Trophoblast cell (in vitro differentiated cells and primary cell): Measurements from ENCODE around the gene OLFML3.

Experiments
- DNase-seq, 2 donors: peaks; one replicate each; pipeline ENCODE4 v3.0.0-alpha.2; 2016
- H2AFZ ChIP-seq: 2 replicates; pipeline ENCODE4 v1.6.1; 2013; ENCODE audit warnings: low read length, moderate library complexity, mild to moderate bottlenecking; ENCODE audit not compliant: insufficient read depth, poor library complexity
- H2AK5ac ChIP-seq: 2 replicates; pipeline ENCODE4 v1.6.1; 2013; ENCODE audit warnings: mild to moderate bottlenecking, low read length
- H2BK120ac ChIP-seq: 2 replicates; pipeline ENCODE4 v1.6.1; 2013; ENCODE audit warnings: low read length, mild to moderate bottlenecking, moderate library complexity; ENCODE audit not compliant: insufficient read depth, poor library complexity
- H2BK12ac ChIP-seq: 2 replicates; pipeline ENCODE4 v1.6.1; 2013; ENCODE audit warnings: mild to moderate bottlenecking, low read length, moderate library complexity
- H2BK5ac ChIP-seq: 2 replicates; pipeline ENCODE4 v1.6.1; 2013; ENCODE audit warnings: low read length, low read depth, moderate library complexity, mild to moderate bottlenecking; ENCODE audit not compliant: poor library complexity
- H3K14ac ChIP-seq: 2 replicates; pipeline ENCODE4 v1.6.1; 2013; ENCODE audit warnings: mild to moderate bottlenecking, low read length
- H3K18ac ChIP-seq: 2 replicates; pipeline ENCODE4 v1.6.1; 2013; ENCODE audit warnings: mild to moderate bottlenecking, low read length
- H3K23ac ChIP-seq: 2 replicates; pipeline ENCODE4 v1.6.1; 2013; ENCODE audit warnings: low read length
- H3K27ac ChIP-seq: 2 replicates; pipeline ENCODE4 v1.5.1; 2013; ENCODE audit warnings: low read depth, mild to moderate bottlenecking, inconsistent platforms, low read length, moderate library complexity
- H3K27me3 ChIP-seq: 2 replicates; pipeline ENCODE4 v1.6.1; 2013; ENCODE audit warnings: inconsistent platforms, mild to moderate bottlenecking, low read length, moderate library complexity; ENCODE audit not compliant: insufficient read depth
- H3K36me3 ChIP-seq, 2 experiments: 1 replicate in 1 of 2; 2 replicates in 1 of 2; pipeline ENCODE4 v1.6.1; 2013; ENCODE audit warnings: low read length in 2 of 2, mild to moderate bottlenecking in 2 of 2, moderate library complexity in 1 of 2; ENCODE audit not compliant: insufficient read depth in 2 of 2, control insufficient read depth in 1 of 2
- H3K4ac ChIP-seq: 2 replicates; pipeline ENCODE4 v1.6.1; 2013; ENCODE audit warnings: low read depth, mild to moderate bottlenecking, low read length, moderate library complexity
- H3K4me1 ChIP-seq, 2 experiments: 1 replicate in 1 of 2; 2 replicates in 1 of 2; pipeline ENCODE4 v1.6.1; 2013; ENCODE audit warnings: low read length in 2 of 2, mild to moderate bottlenecking in 2 of 2, moderate library complexity in 1 of 2; ENCODE audit not compliant: insufficient read depth in 2 of 2, control insufficient read depth in 1 of 2
- H3K4me2 ChIP-seq: 2 replicates; pipeline ENCODE4 v1.6.1; 2013; ENCODE audit warnings: inconsistent platforms, mild to moderate bottlenecking, low read length, moderate library complexity
- H3K4me3 ChIP-seq: 2 replicates; pipeline ENCODE4 v1.5.1; 2013; ENCODE audit warnings: mild to moderate bottlenecking, low read depth, low read length, inconsistent platforms
- H3K79me1 ChIP-seq: one replicate; pipeline ENCODE4 v1.6.1; 2013; ENCODE audit warnings: low read length
- H3K79me2 ChIP-seq: 2 replicates; pipeline ENCODE4 v1.6.1; 2013; ENCODE audit warnings: low read length, mild to moderate bottlenecking; ENCODE audit not compliant: control insufficient read depth, insufficient read depth, poor library complexity
- H3K9ac ChIP-seq: 2 replicates; pipeline ENCODE4 v1.6.1; 2013; ENCODE audit warnings: mild to moderate bottlenecking, low read length
- H3K9me3 ChIP-seq: 2 replicates; pipeline ENCODE4 v1.6.1; 2013; ENCODE audit warnings: low read depth, mild to moderate bottlenecking, control low read depth, inconsistent platforms, low read length; ENCODE audit not compliant: insufficient read depth
- H4K12ac ChIP-seq: 2 replicates; pipeline ENCODE4 v1.6.1; 2013; ENCODE audit warnings: low read depth, mild to moderate bottlenecking, low read length, moderate library complexity
- H4K8ac ChIP-seq: 2 replicates; pipeline ENCODE4 v1.6.1; 2013; ENCODE audit warnings: low read depth, mild to moderate bottlenecking, low read length, moderate library complexity
- H4K91ac ChIP-seq: one replicate; pipeline ENCODE4 v1.6.1; 2013; ENCODE audit warnings: low read depth, mild to moderate bottlenecking, low read length, moderate library complexity
- WGBS: extraction: QIAGEN DNeasy Blood & Tissue Kit; methylation state at CpG from one replicate; pipeline ENCODE4 v1.1.7; 2013; ENCODE audit warnings: missing lambda C conversion rate; ENCODE audit not compliant: insufficient read length, insufficient coverage; ENCODE audit errors: extremely low coverage; 5-methylcytosine and 5-hydroxymethylcytosine counted together

The OLFML3 gene

DNA sequence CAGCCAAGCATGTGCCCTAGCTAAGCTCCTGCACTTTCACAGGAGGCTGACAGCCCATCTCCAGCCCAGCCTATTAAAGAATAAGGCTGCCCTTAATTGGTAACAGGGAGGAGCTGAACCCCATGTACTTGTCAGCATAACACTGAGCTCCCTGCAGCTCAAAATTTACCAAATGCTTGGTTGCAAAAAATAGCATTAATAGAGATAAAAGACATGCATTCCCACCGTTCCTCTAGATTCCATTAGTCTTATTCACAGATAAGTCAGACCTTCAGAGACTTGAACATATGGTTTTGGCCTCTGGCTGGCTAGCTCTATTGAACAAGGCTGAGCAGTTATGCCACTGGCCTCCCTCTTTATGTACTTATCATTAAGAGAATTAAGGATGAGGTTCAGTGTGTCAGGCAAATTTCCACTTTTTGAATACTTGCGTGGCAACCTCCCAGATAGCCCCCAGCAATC is 29.2 kb downstream of the OLFML3 start:
- Histone ChIP-seq H2AFZ (no peak overlapping the region), H3K23ac (no peak overlapping the region), H3K27me3 (no peaks in the 10 kb centered on the region), H3K4me1 (peaks cover 0 to 2% of the 10 kb centered on the region in 2 experiments), H3K27ac (no peak overlapping the region), H3K14ac (no peak overlapping the region), H3K4me3 (no peak overlapping the region), H3K4ac (no peak overlapping the region), H3K79me1 (no peaks in the 10 kb centered on the region), H3K9ac (no peak overlapping the region), H4K91ac (no peak overlapping the region), H2BK120ac (no peak overlapping the region), H3K36me3 (no peaks in the 10 kb centered on the region), H2BK12ac (no peak overlapping the region), H2BK5ac (no peak overlapping the region), H4K8ac (no peak overlapping the region), H3K4me2 (no peak overlapping the region), H2AK5ac (no peak overlapping the region), H4K12ac (no peak overlapping the region), H3K79me2 (no peaks in the 10 kb centered on the region), H3K9me3 (peaks cover 7% of the 10 kb centered on the region), H3K18ac (no peak overlapping the region)
- no CpG with 5 or more reads among the region's 2 CpGs for WGBS
- DNase-seq: peak; percentile 78 to 89

DNA sequence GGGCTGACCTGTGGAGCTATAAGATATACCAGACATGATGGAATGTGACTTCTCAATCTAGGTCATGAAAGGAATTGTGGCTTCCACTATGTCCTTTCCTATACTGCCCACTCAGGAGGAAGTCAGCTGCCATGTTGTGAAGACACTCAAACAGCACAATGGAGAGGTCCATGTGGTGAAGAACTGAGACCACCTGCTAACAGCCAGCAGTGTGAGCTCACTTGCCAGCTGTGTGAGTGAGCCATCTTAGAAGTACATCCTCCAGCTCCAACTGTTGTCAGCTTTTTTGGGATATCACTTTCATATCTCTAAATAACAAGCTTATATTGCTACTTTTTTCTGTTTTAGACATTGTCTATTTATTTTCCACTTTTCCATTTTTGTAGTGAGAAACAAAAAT is 29.7 kb downstream of the OLFML3 start:
- no peak overlapping the region for H3K9ac ChIP-seq
- H3K79me1 ChIP-seq: no peaks in the 10 kb centered on the region
- H3K4me2 ChIP-seq: no peak overlapping the region
- H3K4me3 ChIP-seq: no peak overlapping the region
- no peak overlapping the region for H3K4ac ChIP-seq
- H3K4me1 ChIP-seq: peaks cover 0 to 2% of the 10 kb centered on the region in 2 experiments
- no peak overlapping the region for H2AK5ac ChIP-seq
- H4K91ac ChIP-seq: no peak overlapping the region
- no peak overlapping the region for H3K18ac ChIP-seq
- H2AFZ ChIP-seq: no peak overlapping the region
- H3K27me3 ChIP-seq: no peaks in the 10 kb centered on the region
- peaks cover 7% of the 10 kb centered on the region for H3K9me3 ChIP-seq
- no peak overlapping the region for H3K23ac ChIP-seq
- no peak for DNase-seq
- H4K8ac ChIP-seq: no peak overlapping the region
- H2BK12ac ChIP-seq: no peak overlapping the region
- H4K12ac ChIP-seq: no peak overlapping the region
- H3K27ac ChIP-seq: no peak overlapping the region
- H3K36me3 ChIP-seq: no peaks in the 10 kb centered on the region
- no peak overlapping the region for H2BK120ac ChIP-seq
- H2BK5ac ChIP-seq: no peak overlapping the region
- H3K14ac ChIP-seq: no peak overlapping the region
- no peaks in the 10 kb centered on the region for H3K79me2 ChIP-seq

DNA sequence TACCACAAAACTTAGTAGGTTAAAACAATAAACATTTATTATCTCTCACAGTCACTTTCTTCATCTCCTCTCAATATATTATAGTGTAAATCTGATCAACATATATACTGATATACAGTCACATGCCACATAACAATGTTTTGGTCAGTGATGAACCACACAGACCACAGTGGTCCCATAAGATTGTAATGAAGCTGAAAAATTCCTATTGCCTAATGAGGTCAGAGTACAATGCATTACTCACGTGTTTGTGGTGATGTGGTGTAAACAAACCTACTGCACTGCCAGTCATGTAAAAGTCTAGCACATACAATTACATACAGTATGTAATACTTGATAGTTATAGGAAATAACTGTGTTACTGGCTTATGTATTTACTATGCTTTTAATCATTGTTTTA is 30.1 kb downstream of the OLFML3 start:
- Histone ChIP-seq H2AFZ (no peak overlapping the region), H3K79me1 (no peaks in the 10 kb centered on the region), H3K79me2 (no peaks in the 10 kb centered on the region), H3K27ac (no peak overlapping the region), H3K4me3 (no peak overlapping the region), H3K4me2 (no peak overlapping the region), H3K4me1 (peaks cover 0 to 2% of the 10 kb centered on the region in 2 experiments), H3K9me3 (peaks cover 7% of the 10 kb centered on the region), H2BK5ac (no peak overlapping the region), H2BK12ac (no peak overlapping the region), H3K27me3 (no peaks in the 10 kb centered on the region), H3K4ac (no peak overlapping the region), H2BK120ac (no peak overlapping the region), H3K36me3 (no peaks in the 10 kb centered on the region), H3K23ac (no peak overlapping the region), H4K91ac (no peak overlapping the region), H3K18ac (no peak overlapping the region), H3K14ac (no peak overlapping the region), H2AK5ac (no peak overlapping the region), H3K9ac (no peak overlapping the region), H4K12ac (no peak overlapping the region), H4K8ac (no peak overlapping the region)
- WGBS: no CpG with 5 or more reads among the region's 1 CpG
- peak; percentile 26 to 83 for DNase-seq

DNA sequence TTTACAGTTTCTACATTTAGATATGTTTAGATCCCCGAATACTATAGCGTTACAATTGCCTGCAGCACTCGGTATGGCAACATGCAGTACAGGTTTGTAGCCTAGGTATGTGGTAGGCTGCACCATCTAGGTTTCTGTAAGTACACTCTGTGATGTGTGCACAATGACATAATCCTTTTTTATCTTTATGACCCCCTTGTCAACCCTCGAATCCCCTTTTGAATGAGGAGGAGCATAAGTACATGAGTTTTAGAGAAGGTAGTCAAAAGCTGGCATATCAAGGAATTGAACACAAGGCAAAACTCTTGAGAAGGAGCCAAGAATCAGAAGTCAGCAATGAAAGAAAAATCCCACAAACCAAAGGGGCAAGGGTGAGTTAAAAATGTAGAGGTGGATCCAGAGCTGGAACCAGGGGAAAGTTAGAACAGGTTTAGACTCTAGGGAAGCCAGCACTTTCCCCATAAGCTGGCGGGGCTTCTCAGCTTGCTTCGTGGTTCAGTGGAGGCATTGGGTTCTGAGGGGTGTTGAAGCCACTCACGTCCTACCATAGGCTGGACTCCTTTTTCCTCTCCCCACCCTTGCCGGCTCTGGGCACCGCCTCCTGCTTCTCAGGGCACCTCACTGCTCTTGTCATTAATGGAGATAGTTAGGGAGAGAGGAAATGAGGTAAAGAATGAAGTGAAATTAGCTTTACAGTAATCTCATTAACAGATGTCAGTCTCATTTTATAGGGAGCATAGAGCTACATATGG is 31.3 kb downstream of the OLFML3 start:
- H4K12ac ChIP-seq: no peak overlapping the region
- H3K4me3 ChIP-seq: no peak overlapping the region
- H2BK5ac ChIP-seq: no peak overlapping the region
- H3K14ac ChIP-seq: no peak overlapping the region
- H4K8ac ChIP-seq: no peak overlapping the region
- H3K27ac ChIP-seq: no peak overlapping the region
- no peak for DNase-seq
- H2AFZ ChIP-seq: no peak overlapping the region
- H3K23ac ChIP-seq: no peak overlapping the region
- H3K18ac ChIP-seq: no peak overlapping the region
- no peak overlapping the region for H3K4me2 ChIP-seq
- H3K27me3 ChIP-seq: no peaks in the 10 kb centered on the region
- no peak overlapping the region for H2AK5ac ChIP-seq
- no CpG with 5 or more reads among the region's 9 CpGs for WGBS
- no peak overlapping the region for H3K9ac ChIP-seq
- no peak overlapping the region for H2BK120ac ChIP-seq
- H3K4me1 ChIP-seq: peaks cover 0 to 2% of the 10 kb centered on the region in 2 experiments
- H4K91ac ChIP-seq: no peak overlapping the region
- H3K36me3 ChIP-seq: no peaks in the 10 kb centered on the region
- H3K79me1 ChIP-seq: no peaks in the 10 kb centered on the region
- peaks cover 1% of the 10 kb centered on the region for H3K9me3 ChIP-seq
- no peak overlapping the region for H2BK12ac ChIP-seq
- H3K4ac ChIP-seq: no peak overlapping the region
- no peaks in the 10 kb centered on the region for H3K79me2 ChIP-seq
